ENCODE measurements around the gene SSR3.

SSR3 gene

DNA sequence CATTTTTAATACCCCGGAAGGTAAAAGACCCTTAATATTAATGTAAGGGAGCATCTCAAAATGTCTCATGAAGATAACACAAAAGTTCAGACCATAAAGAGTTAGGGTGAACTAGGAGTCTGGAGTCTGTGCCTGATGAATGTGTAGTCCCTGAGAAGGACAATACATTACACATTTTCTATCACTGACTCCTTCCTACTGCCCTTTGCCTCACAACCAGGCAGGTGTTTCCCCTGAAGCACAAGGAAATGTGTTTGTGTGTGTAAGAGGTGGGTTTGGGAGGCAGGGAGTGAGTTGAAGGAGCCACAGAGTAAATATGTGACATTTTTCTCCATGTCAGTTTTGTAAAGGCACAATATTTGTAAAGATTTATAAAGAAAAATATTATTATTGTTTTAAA is 59.1 kb downstream of the SSR3 start:
- FAIRE-seq (no peak), DNase-seq (ENCODE audit: insufficient read length, low spot score) (no peak)

DNA sequence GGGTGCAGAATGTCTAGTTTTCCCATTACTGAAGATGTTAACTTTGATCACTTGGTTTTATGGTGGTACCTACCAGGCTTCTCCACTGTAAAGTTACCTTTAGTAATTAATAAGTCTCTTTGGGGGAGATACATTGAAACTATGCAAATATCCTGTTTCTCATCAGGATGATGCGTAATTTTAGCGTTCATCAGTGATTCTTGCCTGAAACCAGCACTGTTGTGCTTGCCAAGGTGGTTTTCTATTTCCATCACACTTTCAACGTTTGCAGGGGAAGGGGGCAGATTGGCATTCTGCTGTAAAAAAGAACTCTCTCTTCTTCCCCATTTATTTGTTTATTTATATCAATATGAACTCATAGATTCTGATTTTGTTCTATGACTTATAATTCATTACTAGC is 61.0 kb downstream of the SSR3 start:
- DNase-seq (ENCODE audit: insufficient read length, low spot score) (no peak), FAIRE-seq (no peak)

DNA sequence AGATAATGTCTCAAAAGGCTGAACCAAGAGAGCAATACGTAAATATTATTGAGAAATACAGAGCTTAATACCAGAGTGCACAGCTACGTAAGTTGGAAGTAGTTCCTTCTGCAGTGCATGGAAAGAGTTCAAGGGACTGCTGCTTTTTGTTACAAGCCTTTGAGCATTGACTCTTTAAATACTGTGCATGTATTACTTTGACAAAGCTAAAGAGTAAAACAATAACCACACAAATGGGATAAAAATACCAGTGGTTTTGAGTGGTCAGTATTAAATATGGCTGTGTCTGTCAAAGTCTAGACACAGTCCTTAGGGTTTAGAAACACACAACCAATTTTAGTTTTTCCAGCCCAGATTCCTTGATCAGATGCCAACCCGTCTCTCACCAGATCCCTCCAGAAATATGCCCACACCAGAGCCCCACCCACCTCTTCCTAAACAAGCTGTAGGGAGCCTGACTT is 62.1 kb downstream of the SSR3 start:
- DNase-seq (ENCODE audit: insufficient read length, low spot score) (no peak), FAIRE-seq (no peak)

DNA sequence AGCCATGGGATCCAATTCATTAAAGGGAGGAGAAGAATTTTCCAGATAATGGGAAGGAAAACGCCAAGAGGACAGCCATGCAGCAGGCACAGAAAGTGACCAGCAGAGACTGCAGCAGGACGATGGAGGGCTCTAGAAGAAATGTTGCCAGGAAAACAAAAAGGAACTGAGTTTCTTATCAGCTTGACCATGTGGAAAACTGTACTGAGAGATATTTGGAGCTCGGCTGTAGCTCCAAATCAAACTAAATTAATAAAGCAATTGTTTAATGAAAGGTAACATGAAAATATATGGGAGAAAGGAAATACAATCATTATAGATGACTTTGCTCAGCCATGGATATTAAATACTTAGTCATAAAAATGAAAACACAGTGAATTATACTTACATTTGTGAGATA is 63.7 kb downstream of the SSR3 start:
- no peak for FAIRE-seq

More for the DNA sequence above, 63.7 kb downstream of the SSR3 start:
- DNase-seq (ENCODE audit: insufficient read length, low spot score) = no peak

All from HTR-8/SVneo (cell line).